ENCODE measurements around the gene BNIPL.
A peak's percentile ranks its signal among the peaks of the same experiment; 100 is the strongest.

The BNIPL gene

GRCh38 chr1:151010346-151010726 is 26.1 kb upstream of the BNIPL start:
- no peak for DNase-seq

DNA sequence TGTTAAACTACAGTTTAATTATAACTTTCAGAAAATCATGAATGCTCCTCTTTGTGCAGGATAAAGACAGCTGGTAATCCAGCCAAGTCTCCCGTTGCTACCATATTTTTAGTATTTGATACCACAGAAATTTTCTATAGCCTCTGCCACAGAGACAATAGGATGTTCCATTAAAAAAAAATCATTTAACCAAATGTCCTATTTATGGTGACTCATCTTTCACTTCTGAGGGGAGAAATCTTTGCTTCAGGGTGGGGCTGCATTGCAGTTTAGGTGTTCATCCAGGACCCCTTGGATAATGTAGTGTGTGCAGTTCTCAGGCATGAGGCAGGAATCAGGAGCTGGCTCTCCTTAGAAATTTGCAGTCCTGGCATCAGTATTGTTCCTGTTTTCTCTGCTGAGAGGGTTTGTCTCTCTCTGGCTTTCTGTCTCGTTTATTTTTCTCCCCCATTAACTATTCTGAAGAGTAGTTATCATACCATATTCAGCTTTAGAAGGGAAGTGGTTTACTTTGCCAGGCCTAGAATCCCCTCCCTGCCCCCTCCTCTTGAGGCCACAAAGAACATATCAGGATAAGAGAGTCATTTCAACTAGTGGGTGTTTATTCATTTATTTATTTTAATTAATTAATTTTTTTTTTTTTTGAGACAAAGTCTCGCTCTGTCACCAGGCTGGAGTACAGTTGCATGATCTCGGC is 25.1 kb upstream of the BNIPL start:
- no peak for DNase-seq

DNA sequence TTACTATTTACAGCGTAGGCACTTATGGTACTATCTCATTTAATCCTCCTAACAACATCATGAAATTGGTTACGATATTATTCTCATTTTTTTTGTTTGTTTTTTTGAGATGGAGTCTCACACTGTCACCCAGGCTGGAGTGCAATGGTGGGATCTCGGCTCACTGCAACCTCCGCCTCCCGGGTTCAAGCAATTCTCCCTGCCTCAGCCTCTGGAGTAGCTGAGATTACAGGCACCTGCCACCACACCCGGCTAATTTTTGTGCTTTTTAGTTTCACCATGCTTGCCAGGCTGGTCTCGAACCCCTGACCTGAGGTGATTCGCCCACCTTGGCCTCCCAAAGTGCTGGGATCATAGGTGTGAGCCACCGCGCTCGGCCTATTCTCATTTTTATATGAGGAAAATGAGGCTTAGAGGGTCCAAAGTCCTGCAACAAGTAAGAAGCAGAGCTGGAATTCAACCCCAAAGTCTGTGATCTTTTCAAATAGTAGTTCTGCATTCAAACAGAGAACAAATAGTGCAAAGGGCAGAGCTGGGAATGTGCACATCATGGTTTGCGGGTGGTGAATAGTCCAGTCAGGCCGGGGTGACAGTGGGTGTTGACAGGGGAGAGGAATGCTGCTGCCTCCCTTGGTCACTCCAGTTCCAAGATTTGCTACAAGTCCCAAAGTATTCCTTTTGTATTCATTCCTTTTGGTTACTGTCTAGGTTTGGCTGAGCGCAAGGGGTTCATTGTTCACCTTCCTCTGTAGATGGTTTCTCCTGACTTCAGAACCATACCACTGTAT is 23.5 kb upstream of the BNIPL start:
- no peak for DNase-seq

DNA sequence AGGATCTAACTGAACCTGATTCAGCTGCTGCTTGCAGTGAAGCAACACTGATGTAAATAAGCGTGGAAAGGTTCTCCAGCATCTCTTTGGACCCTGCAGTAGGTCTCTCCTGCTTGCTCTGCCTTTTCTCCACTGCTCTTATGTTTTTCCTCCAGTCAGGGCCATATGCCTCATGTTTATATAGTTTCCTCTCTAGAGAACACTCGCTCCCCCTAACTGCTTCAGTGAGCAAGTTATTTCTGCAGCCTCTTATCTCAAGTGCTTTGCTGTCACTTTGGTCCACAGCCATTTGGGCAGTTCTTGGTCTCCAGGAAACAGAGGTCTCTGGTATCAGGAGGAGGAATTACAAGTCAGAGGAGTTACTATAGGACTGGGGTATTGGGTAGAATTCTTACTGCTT is 22.9 kb upstream of the BNIPL start:
- no peak for DNase-seq

DNA sequence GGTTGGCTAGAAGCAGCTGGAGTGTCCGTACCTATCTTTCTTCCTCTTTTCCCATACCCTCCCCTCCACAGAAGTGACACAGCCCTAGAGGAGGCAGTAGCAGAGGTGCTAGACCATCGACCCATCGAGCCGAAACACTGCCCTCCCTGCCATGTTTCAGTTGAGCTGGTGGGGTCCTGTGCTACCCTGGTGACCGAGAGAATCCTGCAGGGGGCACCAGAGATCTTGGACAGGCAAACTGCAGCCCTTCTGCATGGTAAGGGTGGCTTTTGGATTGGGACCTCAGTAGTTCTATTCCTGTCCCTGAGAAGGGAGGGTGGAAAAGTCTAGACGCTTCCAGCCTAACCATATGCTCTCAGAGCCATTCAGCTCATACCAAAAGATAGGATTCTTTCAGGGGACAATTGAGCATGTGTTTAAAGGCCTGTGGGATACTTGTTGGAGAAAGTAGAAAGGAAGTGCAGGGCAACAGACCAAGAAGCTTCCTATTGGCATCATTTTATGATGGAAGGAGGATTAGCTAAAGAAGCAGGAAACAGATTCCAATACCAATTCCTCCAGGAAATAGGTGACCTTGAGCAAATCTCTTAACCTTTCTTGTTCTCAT is 11.7 kb upstream of the BNIPL start:
- peak; percentile 79 for DNase-seq

- DNase-seq: no peak
These were observed 9.9 kb upstream of the BNIPL start for GRCh38 chr1:151026460-151026859.

- DNase-seq: no peak
These were observed 4.2 kb upstream of the BNIPL start for GRCh38 chr1:151032164-151032563.

GRCh38 chr1:151035167-151035566 is 1.2 kb upstream of the BNIPL start:
- no peak for DNase-seq

GRCh38 chr1:151037032-151037431 is 646 bp downstream of the BNIPL start:
- no peak for DNase-seq

DNA sequence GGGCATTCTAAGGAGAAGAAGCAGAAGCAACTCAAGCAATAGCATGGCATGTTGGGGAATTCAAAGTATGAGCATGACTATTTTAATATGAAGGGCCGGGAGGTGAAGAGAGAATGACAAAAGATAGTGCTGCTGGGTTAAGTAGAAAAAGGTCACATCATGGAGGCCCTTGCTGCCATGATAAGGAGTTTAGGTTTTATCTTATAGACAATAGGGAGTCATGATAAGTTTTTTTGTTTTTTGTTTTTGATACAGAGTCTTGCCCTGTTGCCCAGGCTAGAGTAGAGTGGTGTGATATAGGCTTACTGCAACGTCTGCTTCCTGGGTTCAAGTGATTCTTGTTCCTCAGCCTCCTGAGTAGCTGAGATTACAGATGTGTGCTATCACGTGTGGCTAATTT is 3.1 kb downstream of the BNIPL start:
- DNase-seq: no peak

- no peak for DNase-seq
These were observed 6.8 kb downstream of the BNIPL start for GRCh38 chr1:151043163-151043562.

- peak; percentile 89 for DNase-seq
These were observed 11.2 kb downstream of the BNIPL start, which contains the start of gene C1orf56 for GRCh38 chr1:151047591-151047924. Gene C1orf56, plus strand, starts transcription at chr1:151047751. Its CDS starts 97 bp downstream, at chr1:151047848.

GRCh38 chr1:151047925-151048644 is 11.7 kb downstream of the BNIPL start:
- DNase-seq: peak; percentile 90

DNA sequence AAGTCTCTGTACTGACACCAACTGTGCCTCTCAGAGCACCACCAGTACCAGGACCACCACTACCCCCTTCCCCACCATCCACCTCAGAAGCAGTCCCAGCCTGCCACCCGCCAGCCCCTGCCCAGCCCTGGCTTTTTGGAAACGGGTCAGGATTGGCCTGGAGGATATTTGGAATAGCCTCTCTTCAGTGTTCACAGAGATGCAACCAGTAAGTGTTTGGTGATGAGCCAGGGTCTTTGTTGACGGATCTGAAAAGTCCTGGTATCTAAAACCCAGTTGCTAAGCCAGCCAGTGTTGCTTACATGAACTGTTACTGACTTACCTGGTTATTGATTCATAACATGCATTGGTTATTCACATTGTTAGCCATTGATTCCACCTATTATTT is 12.3 kb downstream of the BNIPL start:
- DNase-seq: no peak

DNA sequence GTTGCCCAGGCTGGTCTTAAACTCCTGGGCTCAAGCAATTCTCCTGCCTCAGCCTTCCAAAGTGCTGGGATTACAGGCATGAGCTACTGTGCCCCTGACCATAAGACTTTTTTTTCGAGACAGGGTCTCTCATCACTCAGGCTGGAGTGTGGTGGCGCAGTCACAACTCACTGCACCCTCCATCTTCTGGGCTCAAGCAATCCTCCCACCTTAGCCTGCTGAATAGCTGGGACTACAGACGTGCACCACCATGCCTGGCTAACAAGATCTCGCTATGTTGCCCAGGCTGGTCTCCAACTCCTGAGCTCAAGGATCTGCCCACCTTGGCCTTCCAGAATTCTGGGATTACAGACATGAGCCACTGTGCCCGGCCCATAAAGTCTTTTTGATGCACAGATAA is 13.1 kb downstream of the BNIPL start:
- no peak for DNase-seq

- DNase-seq: no peak
These were observed 13.8 kb downstream of the BNIPL start for GRCh38 chr1:151050051-151050688.

DNA sequence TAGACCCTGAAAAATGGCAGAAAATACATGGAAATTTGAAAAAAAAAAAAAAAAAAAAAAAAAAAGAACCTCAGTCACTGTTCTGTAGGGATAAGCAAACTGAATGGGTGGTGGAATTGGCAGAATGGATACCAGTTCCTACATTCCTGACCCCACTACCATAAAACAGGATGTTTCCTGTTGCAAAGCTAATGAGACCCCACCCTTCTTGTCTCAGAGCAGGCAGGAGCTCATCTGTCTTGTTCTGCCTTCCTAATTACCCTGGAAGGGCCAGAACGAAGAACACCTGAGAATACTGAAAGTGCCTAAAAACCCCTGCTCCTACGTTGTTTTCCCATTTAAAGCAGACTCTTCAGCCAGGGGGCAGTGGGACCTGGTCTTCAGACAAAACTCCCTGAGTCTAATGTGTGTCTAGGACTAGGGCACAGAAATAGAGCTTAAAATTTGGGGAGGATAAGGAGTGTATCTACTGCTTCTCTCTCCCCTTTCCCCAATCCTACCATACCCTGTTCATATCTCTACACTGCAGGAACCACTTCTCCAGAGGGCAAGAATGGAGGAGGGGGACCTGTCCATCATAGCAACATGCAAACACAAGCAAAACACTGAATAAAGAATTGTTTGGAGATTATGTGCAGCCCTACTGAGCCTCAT is 15.1 kb downstream of the BNIPL start:
- DNase-seq: no peak

DNA sequence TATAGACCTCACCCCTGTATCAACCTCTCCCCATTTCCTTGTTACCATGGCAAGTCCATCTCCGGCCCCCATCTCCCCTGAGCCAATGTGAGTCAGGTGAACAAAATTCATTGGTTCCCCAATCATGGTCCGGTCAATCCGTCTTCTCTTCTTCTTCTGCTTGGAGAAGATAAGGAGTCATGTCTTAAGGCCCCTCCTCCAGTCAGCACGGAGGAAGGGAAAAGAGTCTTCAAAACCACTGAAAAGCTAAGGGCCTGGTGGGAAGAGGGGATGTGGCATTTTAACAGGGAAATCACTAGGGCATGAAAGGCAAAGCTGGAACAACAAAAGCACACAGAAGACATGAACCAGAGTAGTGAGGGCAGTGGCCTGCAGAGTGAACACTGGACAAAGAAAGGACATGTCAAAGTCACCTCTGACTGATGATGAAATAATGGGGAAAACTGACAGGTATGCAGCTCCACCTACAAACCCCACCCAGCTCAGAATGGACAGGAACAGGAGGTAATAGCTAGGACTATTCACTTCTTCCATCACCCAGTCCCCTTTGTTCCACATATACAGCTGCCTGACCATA is 18.7 kb downstream of the BNIPL start:
- DNase-seq: no peak

GRCh38 chr1:151055581-151055980 is 19.2 kb downstream of the BNIPL start:
- no peak for DNase-seq

DNA sequence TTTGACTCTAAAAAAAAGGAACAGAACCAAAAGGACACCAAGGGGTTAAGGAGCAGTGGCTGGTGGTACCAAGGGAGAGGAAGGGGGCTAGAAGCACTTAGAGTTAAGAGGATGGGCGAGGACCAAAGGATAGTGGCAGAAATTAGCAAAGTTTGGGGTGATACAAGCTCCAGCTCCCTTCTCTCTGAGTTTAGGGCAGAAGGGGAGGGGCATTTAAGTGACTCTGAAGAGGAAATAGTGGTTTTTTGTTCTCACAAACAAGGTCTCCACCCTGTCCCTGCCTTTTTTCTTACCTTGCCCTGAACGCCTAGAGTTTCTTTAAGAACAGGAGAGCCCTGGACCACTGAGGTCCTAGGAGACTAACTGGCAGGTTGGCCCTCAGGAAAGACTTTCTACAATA is 19.8 kb downstream of the BNIPL start:
- no peak for DNase-seq

DNA sequence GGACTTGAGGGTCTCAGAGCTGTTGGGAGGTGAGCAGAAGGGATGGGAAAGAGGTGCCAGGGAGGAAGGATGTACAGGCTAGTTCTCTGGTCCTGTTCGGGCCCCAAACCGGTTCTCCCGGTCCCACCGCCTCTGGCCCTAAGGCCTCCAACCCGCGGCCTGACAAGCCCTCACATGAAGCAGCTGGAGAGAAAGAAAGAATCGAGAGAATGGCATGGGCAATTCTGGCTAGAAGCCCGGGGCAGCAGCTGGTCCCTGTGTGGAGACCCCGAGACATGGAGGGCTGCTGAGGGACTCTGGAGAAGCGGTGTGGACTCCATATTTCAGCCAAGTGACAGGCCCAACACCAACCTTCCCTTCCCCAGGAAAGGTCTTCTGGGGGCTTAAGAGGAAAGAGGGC is 22.3 kb downstream of the BNIPL start:
- DNase-seq: peak; percentile 72

Measured in eye (tissue), 1 donor.